Fibroblast of skin of back (primary cell): ENCODE results near the gene CDK18.
"Not testable (repeated sequence)": the region's sequence is repeated elsewhere in the genome, so short reads cannot be mapped to it uniquely, and the experiment has no call there.

Source experiments
- DNase-seq: peaks from one replicate; pipeline ENCODE4 v3.0.0-alpha.2; 2013

Gene CDK18

DNA sequence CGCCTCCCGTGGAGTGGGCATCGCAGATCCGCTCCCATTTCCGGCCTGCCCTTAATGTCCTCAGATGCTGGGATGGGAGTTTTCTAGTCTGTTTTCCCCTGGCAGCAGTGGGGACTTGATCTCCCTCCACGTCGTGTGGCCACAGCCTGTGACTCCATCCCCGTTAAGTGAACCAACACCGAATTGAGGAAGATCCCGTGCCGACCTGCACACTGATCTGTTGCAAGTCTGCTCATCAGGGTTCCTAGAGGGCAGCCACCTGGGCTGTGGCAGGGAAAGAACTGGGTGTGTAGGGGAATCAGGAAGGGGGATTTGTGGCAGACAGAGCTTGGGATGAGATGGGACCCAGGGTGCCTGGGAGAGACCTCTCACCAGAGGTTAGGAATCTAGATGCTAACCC lies 23.3 kb upstream of the CDK18 start:
- no peak for DNase-seq

- DNase-seq, result no peak
These were observed 22.8 kb upstream of the CDK18 start for GRCh38 chr1:205481629-205482151.

GRCh38 chr1:205482587-205482986 lies 21.9 kb upstream of the CDK18 start:
- not testable (repeated sequence) for DNase-seq

DNA sequence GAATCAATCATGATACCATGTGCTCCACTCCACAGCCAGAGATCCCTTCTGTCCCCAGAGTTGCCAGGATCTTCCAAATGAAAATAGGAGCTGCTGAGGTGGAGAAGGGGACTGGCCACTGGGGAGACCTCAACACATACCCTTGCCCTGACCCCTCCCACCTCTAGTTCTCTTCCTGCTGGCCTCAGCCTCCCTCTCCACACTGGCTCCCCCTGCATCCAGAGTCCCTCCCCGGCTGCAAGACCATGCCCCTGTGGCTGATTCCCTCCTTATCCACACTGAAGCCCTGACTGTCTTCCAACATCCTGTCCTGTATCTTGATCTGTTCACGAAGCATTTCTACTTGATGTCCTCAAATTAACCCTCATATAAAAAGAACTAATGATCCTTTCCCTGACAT lies 21.1 kb upstream of the CDK18 start:
- no peak for DNase-seq

DNA sequence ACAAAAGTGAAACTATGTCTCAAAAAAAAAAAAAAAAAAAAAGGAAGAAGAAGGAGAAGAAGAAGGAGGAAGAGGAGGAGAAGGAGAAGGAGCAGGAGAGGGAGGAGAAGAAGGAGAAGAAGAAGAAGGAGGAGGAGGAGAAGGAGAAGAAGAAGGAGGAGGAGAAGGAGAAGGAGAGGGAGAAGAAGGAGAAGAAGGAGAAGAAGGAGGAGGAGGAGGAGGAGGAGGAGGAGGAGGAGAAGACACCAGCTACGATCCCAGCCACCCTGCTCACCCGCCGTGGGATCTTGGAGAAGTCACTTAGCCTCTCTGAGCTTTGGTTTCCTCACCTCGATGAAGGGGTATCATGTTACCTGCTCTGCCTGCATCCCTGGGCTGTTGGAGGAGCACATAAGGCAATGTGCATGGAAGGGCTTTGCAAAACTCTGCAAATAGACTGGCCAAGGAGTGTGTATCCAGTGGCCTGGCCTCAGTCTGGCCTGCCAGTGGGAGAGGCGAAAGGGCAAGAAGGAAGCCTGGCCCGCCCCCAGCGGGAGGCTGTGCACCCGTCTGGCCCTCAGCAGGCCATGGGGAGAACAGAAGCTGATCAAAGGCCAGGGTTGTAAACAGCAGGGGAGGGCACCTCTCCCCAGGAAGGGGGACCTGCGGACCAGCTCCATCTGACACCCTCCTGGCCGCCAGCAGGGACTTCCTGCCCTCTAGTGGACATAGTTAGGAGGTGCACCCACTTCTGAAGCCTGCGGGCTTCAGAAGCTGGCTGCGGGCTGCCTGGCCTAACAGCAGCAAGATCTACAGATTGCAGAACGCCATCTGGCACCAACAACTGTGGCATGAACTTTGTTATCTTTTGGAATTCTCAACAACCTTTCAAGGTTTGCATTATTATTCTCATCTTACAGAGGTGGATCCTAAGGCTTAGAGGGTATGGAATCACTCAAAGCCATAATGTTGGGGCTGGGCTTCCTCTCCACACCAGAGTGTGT lies 19.2 kb upstream of the CDK18 start:
- peak; percentile 55 for DNase-seq

- no peak for DNase-seq
These were observed 18.2 kb upstream of the CDK18 start for GRCh38 chr1:205486258-205486657.

GRCh38 chr1:205488074-205488723 lies 16.3 kb upstream of the CDK18 start:
- DNase-seq, result peak; percentile 64

GRCh38 chr1:205491794-205492193 lies 12.7 kb upstream of the CDK18 start:
- no peak for DNase-seq

GRCh38 chr1:205492201-205492667 lies 12.2 kb upstream of the CDK18 start:
- no peak for DNase-seq

DNA sequence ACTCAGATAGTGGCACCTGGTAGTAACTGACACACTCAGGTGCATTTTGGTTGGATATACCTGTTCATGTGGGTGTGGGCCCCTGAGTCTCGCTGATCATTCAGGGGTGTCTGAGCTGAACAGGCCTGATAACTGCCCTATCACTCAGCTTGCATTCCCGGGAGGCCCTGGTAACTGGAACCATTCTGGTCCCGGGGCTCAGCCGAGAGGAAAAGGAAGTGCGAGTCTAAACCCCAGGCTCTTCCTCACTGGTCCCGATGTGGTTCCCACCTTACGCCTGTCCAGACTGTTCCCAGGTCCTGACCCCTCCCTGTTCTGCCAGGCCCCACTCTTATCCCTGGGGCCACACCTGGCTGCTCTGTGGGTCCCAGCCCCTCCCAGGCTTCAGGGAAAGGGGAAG lies 11.7 kb upstream of the CDK18 start:
- DNase-seq, result no peak

DNA sequence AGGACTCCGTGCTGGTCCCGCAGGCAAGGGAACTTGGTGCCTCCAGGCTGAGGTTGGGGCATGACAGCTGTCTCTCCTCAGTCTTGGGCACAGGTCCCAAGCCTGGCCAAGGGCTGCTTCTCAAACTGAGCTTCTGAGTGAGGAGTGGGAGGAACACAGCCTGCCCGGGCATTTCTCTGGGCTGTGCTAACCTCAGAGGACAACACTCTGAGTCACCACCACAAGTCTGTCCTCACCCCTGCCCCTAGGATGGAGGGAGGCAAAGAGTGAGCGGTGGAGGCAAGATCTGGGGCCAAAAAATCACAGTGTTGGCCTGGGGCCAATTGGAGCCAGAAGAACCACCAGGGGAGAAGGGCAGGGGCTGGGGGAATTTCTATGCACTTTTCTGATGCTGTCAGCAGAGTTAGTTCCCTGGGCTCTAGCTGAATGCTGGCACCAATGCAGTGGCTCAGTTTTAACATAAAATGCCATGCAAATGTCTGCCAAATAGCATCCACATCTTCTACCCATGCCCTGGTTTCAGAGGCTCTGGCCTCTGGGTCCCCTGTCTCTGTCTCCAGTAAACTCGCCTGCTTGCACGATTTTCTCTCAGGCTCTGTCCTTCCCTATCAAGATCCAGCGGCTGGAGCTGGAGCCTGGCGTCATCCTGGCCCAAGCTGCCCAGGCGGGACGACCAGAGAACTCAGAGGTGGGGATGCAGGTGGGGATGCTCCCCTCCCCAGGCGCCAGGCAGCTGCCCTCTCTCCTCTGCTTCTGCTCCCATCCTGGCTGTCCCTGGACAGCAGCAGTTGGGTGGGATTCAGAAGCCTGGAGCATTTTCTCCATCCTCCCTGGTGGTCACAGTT lies 11.0 kb upstream of the CDK18 start:
- peak; percentile 61 for DNase-seq

GRCh38 chr1:205494115-205494514 lies 10.4 kb upstream of the CDK18 start:
- no peak for DNase-seq

GRCh38 chr1:205495237-205495823 lies 9.1 kb upstream of the CDK18 start:
- no peak for DNase-seq

DNA sequence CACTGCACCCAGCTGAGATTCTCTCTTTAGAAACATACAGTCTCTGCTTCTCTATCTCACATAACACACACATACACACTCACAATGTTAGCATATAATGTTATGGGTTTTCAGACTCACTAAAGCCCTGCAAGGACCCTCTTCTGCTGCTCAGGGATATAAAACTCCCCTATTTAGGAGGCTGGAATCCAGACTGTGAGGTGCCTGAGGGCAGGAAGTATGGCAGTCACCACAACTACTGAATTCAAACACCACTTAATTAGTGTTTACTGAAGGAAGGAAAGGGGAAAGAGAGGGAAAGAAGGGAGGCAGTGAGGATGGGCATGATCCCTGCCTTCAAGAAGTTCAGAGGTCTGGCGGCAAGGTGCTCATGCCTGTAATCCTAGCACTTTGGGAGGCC lies 7.8 kb upstream of the CDK18 start:
- no peak for DNase-seq

GRCh38 chr1:205497351-205497750 lies 7.1 kb upstream of the CDK18 start:
- no peak for DNase-seq

DNA sequence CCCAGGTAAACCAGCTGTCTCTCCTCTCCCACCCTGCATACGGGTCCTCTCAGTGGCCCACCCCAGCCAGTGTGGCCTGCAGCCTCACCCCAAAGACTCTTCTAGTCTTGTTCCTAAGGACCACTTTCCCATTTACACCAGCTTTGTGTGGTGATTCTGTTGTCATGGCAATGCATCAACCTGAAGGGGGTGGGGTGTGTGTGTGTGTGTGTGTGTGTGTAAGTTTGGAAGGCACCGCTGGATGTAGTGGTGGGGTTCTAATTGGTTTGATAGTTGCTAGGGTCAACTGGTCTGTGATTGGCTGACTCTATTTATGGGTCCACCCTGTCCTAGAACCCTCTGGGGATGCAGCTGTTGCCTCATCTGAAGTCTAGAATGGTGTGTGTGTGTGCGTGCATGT lies 4.7 kb upstream of the CDK18 start:
- DNase-seq, result no peak

GRCh38 chr1:205500240-205501233 lies 3.9 kb upstream of the CDK18 start:
- DNase-seq, result no peak

DNA sequence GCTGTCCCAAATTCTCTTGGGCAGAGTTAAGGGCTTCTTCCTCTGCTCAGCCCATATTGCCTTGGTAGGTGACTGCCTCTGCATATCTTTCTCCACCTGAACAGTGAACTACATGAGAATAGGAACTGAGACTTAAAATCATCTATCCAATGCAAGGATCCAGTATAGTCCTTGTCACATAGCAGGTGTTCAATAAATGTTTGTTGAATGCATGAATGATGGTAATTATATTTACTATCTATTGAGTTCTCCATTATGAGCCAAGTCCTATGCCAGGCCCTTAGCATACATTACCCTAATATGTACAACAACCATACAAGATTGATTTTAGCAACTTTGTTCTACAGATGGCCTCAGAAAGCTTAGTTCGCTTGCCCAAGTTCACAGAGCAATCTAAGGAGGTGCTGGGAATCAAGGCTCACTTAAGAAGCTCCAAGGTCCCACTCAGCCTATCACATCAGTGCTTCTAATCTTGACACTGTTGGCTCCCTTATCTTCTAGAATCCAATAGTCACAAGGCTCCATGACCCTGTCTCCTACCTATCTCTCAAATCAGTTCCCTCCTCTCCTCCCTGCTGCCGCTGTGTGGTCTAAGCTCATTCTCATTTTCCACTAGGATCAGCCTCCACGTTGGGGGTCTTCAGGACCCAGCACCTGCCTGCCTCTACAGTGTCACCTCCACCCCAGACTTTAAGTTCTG lies 2.2 kb upstream of the CDK18 start:
- no peak for DNase-seq

DNA sequence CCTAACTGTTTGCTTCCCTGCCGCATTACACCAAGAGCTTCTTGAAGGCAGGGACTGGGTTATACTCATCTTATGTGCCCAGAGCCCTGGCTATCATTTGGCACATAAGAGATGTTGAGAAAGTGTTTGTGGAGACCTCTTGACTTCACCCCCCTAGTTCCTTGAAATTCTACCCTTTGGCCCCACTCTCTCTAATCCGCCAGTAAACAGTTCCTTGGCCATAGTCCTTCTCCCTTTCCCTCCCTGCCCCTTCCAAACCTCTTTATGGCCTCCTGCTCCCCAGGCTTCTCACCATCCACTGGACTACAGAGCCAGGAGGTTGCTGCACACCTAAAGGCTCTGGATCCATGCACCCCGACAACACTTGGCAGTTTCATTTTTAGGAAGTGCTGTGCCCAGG lies 1.5 kb upstream of the CDK18 start:
- no peak for DNase-seq

GRCh38 chr1:205505076-205505729 lies 734 bp downstream of the CDK18 start:
- no peak for DNase-seq
